ENCODE measurements around the gene PC.

DNA sequence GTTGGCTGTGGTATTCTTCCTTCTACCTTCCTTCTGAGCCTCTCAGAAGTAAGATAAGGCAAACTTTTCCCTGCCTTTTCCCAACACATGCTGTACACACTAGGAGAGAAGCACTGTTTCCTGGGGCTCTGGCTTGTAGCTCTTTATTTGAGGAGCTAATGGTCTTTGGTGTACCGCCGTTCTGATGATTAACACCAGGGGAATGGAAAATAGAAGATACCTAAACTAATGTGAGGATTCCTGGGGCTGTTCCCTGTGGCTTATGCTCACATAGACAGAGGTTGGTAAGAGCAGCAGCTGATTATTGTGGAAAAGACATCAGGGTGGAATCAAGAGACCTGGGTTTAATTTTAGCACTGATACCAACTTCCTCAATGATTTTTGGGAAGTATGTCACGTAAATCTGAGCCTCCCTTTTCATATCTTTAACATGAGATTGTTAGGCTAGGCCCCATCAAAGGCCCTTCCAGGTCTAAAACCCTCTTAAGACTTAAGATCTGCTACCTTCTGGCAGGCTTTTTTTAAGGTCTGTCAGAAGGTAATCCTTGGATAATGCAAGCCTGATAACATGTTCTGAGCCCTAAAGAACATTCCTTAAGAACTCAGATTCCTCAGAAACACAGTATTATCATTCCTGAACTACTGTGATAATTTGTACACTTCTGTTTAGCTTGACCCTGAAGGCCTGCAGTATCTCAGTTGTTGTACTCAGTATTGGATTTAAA, 139.8 kb downstream of the PC start:
- TF ChIP-seq, protein P1, sequence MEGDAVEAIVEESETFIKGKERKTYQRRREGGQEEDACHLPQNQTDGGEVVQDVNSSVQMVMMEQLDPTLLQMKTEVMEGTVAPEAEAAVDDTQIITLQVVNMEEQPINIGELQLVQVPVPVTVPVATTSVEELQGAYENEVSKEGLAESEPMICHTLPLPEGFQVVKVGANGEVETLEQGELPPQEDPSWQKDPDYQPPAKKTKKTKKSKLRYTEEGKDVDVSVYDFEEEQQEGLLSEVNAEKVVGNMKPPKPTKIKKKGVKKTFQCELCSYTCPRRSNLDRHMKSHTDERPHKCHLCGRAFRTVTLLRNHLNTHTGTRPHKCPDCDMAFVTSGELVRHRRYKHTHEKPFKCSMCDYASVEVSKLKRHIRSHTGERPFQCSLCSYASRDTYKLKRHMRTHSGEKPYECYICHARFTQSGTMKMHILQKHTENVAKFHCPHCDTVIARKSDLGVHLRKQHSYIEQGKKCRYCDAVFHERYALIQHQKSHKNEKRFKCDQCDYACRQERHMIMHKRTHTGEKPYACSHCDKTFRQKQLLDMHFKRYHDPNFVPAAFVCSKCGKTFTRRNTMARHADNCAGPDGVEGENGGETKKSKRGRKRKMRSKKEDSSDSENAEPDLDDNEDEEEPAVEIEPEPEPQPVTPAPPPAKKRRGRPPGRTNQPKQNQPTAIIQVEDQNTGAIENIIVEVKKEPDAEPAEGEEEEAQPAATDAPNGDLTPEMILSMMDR (IDR thresholded peaks at IDR 0.05): no peak
- TF ChIP-seq POLR2A (IDR thresholded peaks at IDR 0.05) (no peak), EP300 (IDR thresholded peaks at IDR 0.05) (no peak)

All from ovary (tissue), 3 donors.